Activated CD4-positive, alpha-beta T cell treated with anti-CD3 and anti-CD28 coated beads, Interleukin-2, amount 50 U/mL, for 48 hours (primary cell): ENCODE data around the gene PHPT1.
A peak's percentile ranks its signal among the peaks of the same experiment; 100 is the strongest.
"Not testable (repeated sequence)": the region's sequence is repeated elsewhere in the genome, so short reads cannot be mapped to it uniquely, and the experiment has no call there.

Experiments used
- DNase-seq, 2 experiments: peaks; one replicate each; pipeline ENCODE4 v3.0.0-alpha.2; 2020

PHPT1 gene

GRCh38 chr9:136837856-136838277 is 11.3 kb upstream of the PHPT1 start:
- DNase-seq: not testable (repeated sequence)

- no peak for DNase-seq
Observed at GRCh38 chr9:136838314-136839228, 10.6 kb upstream of the PHPT1 start.

- no peak for DNase-seq
Observed at GRCh38 chr9:136839229-136840139, 9.7 kb upstream of the PHPT1 start.

GRCh38 chr9:136840140-136840876 is 8.9 kb upstream of the PHPT1 start:
- DNase-seq: no peak

GRCh38 chr9:136840877-136841645 is 8.1 kb upstream of the PHPT1 start:
- DNase-seq: no peak

GRCh38 chr9:136841646-136842379 is 7.4 kb upstream of the PHPT1 start:
- not testable (repeated sequence) for DNase-seq

GRCh38 chr9:136842380-136842948 is 6.7 kb upstream of the PHPT1 start, which contains the start of gene AJM1:
AJM1 (plus strand) TSS chr9:136842478; CDS start chr9:136844415, 1,937 bp downstream.
- peak; percentile 83 to 85 for DNase-seq

GRCh38 chr9:136843159-136843800 is 5.9 kb upstream of the PHPT1 start:
- not testable (repeated sequence) for DNase-seq

- peak; percentile 73 to 80 for DNase-seq
Observed at GRCh38 chr9:136843801-136844740, 5.1 kb upstream of the PHPT1 start.

- DNase-seq: no peak
Observed at GRCh38 chr9:136844761-136845464, 4.3 kb upstream of the PHPT1 start.

GRCh38 chr9:136845465-136846260 is 3.5 kb upstream of the PHPT1 start:
- no peak for DNase-seq

GRCh38 chr9:136846376-136847087 is 2.7 kb upstream of the PHPT1 start:
- no peak for DNase-seq

- DNase-seq: peak; percentile 37 to 45
Observed at GRCh38 chr9:136847088-136847825, 2.0 kb upstream of the PHPT1 start.

GRCh38 chr9:136847826-136848392 is 1.3 kb upstream of the PHPT1 start:
- peak; percentile 90 to 93 for DNase-seq

GRCh38 chr9:136848393-136849037 is 694 bp upstream of the PHPT1 start:
- DNase-seq: peak; percentile 48 to 57
